IMR-90 (cell line): ENCODE measurements around the gene GJC2.

Experiments
- BHLHE40 ChIP-seq: fragments of 150-350 bp; IDR thresholded peaks from 2 replicates; pipeline ENCODE4 v1.6.1; 2016; ENCODE audit warnings: mild to moderate bottlenecking, low read depth, low read length
- CEBPB ChIP-seq: IDR thresholded peaks from 2 replicates; pipeline ENCODE4 v1.6.1; 2012; ENCODE audit warnings: low read depth, low read length, improper control_type of control experiment
- CTCF ChIP-seq: conservative IDR thresholded peaks from 2 replicates; pipeline ENCODE4 v1.5.1; 2012; ENCODE audit warnings: mild to moderate bottlenecking, low read depth, low read length, improper control_type of control experiment
- ELK1 ChIP-seq: fragments of 150-350 bp; IDR thresholded peaks from 2 replicates; pipeline ENCODE4 v1.6.1; 2016; ENCODE audit warnings: low read depth, mild to moderate bottlenecking, low read length, moderate library complexity, borderline replicate concordance
- FOS ChIP-seq: fragments of 150-350 bp; IDR thresholded peaks from 2 replicates; pipeline ENCODE4 v1.6.1; 2016; ENCODE audit warnings: low read depth, low read length
- MAFK ChIP-seq: IDR thresholded peaks from 2 replicates; pipeline ENCODE4 v1.6.1; 2012; ENCODE audit warnings: low read depth, low read length, improper control_type of control experiment
- MAZ ChIP-seq: IDR thresholded peaks from 2 replicates; pipeline ENCODE4 v1.6.1; 2012; ENCODE audit warnings: low read depth, mild to moderate bottlenecking, low read length, improper control_type of control experiment, moderate library complexity, borderline replicate concordance
- MXI1 ChIP-seq: IDR thresholded peaks from 2 replicates; pipeline ENCODE4 v1.6.1; 2012; ENCODE audit warnings: low read depth, mild to moderate bottlenecking, low read length, moderate library complexity, borderline replicate concordance
- POLR2A ChIP-seq: IDR thresholded peaks from 2 replicates; pipeline ENCODE4 v1.6.1; 2012; ENCODE audit warnings: mild to moderate bottlenecking, low read depth, low read length
- RAD21 ChIP-seq: IDR thresholded peaks from 2 replicates; pipeline ENCODE4 v1.6.1; 2012; ENCODE audit warnings: low read length, improper control_type of control experiment
- RCOR1 ChIP-seq: IDR thresholded peaks from 2 replicates; pipeline ENCODE4 v1.6.1; 2012; ENCODE audit warnings: mild to moderate bottlenecking, low read length, improper control_type of control experiment; ENCODE audit not compliant: insufficient replicate concordance
- RFX5 ChIP-seq: IDR thresholded peaks from 2 replicates; pipeline ENCODE4 v1.8.0; 2012; ENCODE audit warnings: low read depth, mild to moderate bottlenecking, low read length, moderate library complexity
- SMC3 ChIP-seq: fragments of 150-350 bp; IDR thresholded peaks from 2 replicates; pipeline ENCODE4 v1.6.1; 2016; ENCODE audit warnings: low read depth, mild to moderate bottlenecking, antibody characterized with exemption, low read length, moderate library complexity
- USF2 ChIP-seq: fragments of 150-350 bp; IDR thresholded peaks from 2 replicates; pipeline ENCODE4 v1.6.1; 2017; ENCODE audit warnings: mild to moderate bottlenecking, antibody characterized with exemption, low read length, low read depth

- TF ChIP-seq BHLHE40: no peak
- TF ChIP-seq CTCF: no peak
- TF ChIP-seq MAFK: no peak
- TF ChIP-seq POLR2A: no peak
- TF ChIP-seq RAD21: no peak
- TF ChIP-seq USF2: no peak
- TF ChIP-seq CEBPB: no peak
- TF ChIP-seq RFX5: no peak
- no peak for TF ChIP-seq MXI1
- TF ChIP-seq FOS: no peak
- no peak for TF ChIP-seq ELK1
- TF ChIP-seq MAZ: no peak
- no peak for TF ChIP-seq SMC3
- TF ChIP-seq RCOR1: no peak
Measured at GRCh38 chr1:228134591-228134990, 15.1 kb upstream of the GJC2 start.
